Right lobe of liver (tissue), 4 donors: Measurements from ENCODE around the gene ATF7.

Experiments used
- POLR2A ChIP-seq: fragments of 450-650 bp; IDR thresholded peaks from one replicate; pipeline ENCODE4 v1.6.1; 2017; ENCODE audit warnings: antibody characterized with exemption, mild to moderate bottlenecking
- TF ChIP-seq, protein P1 (sequence below), 4 donors: fragments of 200-600 bp in 3 of 4; fragments of 450-650 bp in 1 of 4; IDR thresholded peaks; one replicate each; pipeline versions ENCODE4 v1.5.1 to v1.8.0; 2016 to 2022; ENCODE audit warnings: antibody characterized with exemption in 4 of 4, mild to moderate bottlenecking in 2 of 4
- donor health status: DM: no; HTN: no; CAD: no.
- donor health status: DM: no; HTN: no; CAD: no.
- donor health status: DM: no; HTN: yes; CAD: no.

DNA sequence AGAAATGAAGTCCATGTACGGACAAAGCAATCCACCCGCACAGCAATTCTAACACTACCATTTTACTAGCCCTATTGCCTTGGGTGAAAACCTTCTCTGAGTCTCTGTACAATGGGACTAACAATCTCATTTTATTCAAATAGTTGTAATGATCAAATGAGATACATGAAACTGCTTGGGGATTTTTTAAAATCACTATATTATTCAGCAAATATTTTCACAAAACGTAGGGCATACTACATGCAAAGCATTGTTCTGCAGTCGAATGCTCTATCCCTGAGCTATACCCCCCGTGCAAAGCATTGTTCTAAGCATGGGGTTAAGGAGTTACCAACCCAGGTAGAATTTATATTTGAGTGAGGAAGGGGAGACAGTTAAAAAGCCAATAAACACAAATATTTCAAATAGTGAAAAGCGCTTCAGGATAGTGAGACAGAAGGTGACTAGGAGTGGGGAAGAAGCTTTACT is 554 bp upstream of the ATF7 start:
- TF ChIP-seq, protein P1, sequence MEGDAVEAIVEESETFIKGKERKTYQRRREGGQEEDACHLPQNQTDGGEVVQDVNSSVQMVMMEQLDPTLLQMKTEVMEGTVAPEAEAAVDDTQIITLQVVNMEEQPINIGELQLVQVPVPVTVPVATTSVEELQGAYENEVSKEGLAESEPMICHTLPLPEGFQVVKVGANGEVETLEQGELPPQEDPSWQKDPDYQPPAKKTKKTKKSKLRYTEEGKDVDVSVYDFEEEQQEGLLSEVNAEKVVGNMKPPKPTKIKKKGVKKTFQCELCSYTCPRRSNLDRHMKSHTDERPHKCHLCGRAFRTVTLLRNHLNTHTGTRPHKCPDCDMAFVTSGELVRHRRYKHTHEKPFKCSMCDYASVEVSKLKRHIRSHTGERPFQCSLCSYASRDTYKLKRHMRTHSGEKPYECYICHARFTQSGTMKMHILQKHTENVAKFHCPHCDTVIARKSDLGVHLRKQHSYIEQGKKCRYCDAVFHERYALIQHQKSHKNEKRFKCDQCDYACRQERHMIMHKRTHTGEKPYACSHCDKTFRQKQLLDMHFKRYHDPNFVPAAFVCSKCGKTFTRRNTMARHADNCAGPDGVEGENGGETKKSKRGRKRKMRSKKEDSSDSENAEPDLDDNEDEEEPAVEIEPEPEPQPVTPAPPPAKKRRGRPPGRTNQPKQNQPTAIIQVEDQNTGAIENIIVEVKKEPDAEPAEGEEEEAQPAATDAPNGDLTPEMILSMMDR (IDR thresholded peaks at IDR 0.05) = no peak
- no peak for TF ChIP-seq POLR2A
